Neural progenitor cell (in vitro differentiated cells): ENCODE results near the gene RNF14. TPM values are rescaled to one million over a fixed set of nuclear protein-coding genes. Genes with fewer than 3 reads are reported as not detected.
A peak's percentile ranks its signal among the peaks of the same experiment; 100 is the strongest.

ENCODE experiments used
- DNase-seq: peaks from one replicate; pipeline ENCODE4 v3.0.0-alpha.2; 2016; ENCODE audit warnings: low spot score
- H2AFZ ChIP-seq: fragments of 200-600 bp; sonication (generic); replicated peaks from 2 replicates; pipeline ENCODE4 v1.6.1; 2016; ENCODE audit warnings: antibody characterized with exemption
- H3F3A ChIP-seq: fragments of 200-600 bp; sonication (generic); 2 replicates; pipeline ENCODE4 v1.6.1; 2016; ENCODE audit warnings: antibody characterized with exemption, low read depth
- H3K27ac ChIP-seq: fragments of 200-600 bp; sonication (generic); 2 replicates; pipeline ENCODE4 v1.5.1; 2016; ENCODE audit warnings: mild to moderate bottlenecking
- H3K27me3 ChIP-seq: fragments of 200-600 bp; sonication (generic); 2 replicates; pipeline ENCODE4 v1.6.1; 2016; ENCODE audit warnings: mild to moderate bottlenecking, moderate library complexity
- H3K36me3 ChIP-seq: fragments of 200-600 bp; sonication (generic); 2 replicates; pipeline ENCODE4 v1.5.1; 2016
- H3K4me1 ChIP-seq: fragments of 200-600 bp; sonication (generic); 2 replicates; pipeline ENCODE4 v1.6.1; 2016; ENCODE audit warnings: mixed run types
- H3K4me2 ChIP-seq: fragments of 200-600 bp; sonication (generic); 2 replicates; pipeline ENCODE4 v1.6.1; 2016
- H3K4me3 ChIP-seq: fragments of 200-600 bp; sonication (generic); 2 replicates; pipeline ENCODE4 v1.5.1; 2016
- H3K79me2 ChIP-seq: fragments of 200-600 bp; sonication (generic); 2 replicates; pipeline ENCODE4 v1.6.1; 2016; ENCODE audit warnings: low read depth
- H3K9ac ChIP-seq: fragments of 200-600 bp; sonication (generic); 2 replicates; pipeline ENCODE4 v1.6.1; 2016
- H3K9me3 ChIP-seq: fragments of 200-600 bp; sonication (generic); 2 replicates; pipeline ENCODE4 v1.5.1; 2016; ENCODE audit warnings: low read depth
- H4K20me1 ChIP-seq: fragments of 200-600 bp; sonication (generic); 2 replicates; pipeline ENCODE4 v1.6.1; 2016; ENCODE audit warnings: low read depth
- H3K27ac Mint-ChIP-seq: 3 replicates; pipeline ENCODE4 v1.8.0; 2021; ENCODE audit warnings: mixed read lengths
- H3K27me3 Mint-ChIP-seq: 2 replicates; pipeline ENCODE4 v1.8.0; 2022; ENCODE audit warnings: low read depth, mild to moderate bottlenecking, inconsistent platforms, moderate library complexity, mixed read lengths; ENCODE audit not compliant: insufficient read depth
- H3K36me3 Mint-ChIP-seq: 3 replicates; pipeline ENCODE4 v1.8.0; 2021; ENCODE audit warnings: mixed read lengths
- H3K4me1 Mint-ChIP-seq: 3 replicates; pipeline ENCODE4 v1.8.0; 2021; ENCODE audit warnings: mixed read lengths
- H3K4me3 Mint-ChIP-seq: 3 replicates; pipeline ENCODE4 v1.8.0; 2021; ENCODE audit warnings: mild to moderate bottlenecking, moderate library complexity, mixed read lengths
- H3K9me3 Mint-ChIP-seq: 3 replicates; pipeline ENCODE4 v1.8.0; 2020; ENCODE audit warnings: mixed read lengths
- CTCF ChIP-seq: fragments of 200-600 bp; sonication (generic); IDR thresholded peaks from 2 replicates; pipeline ENCODE4 v1.5.1; 2017; ENCODE audit warnings: antibody characterized with exemption, mild to moderate bottlenecking
- EZH2 ChIP-seq: fragments of 200-600 bp; sonication (generic); IDR thresholded peaks from 2 replicates; pipeline ENCODE4 v1.6.1; 2017; ENCODE audit warnings: antibody characterized with exemption, mild to moderate bottlenecking, moderate library complexity
- EZH2phosphoT487 ChIP-seq: fragments of 200-600 bp; sonication (generic); IDR thresholded peaks from 2 replicates; pipeline ENCODE4 v1.6.1; 2017; ENCODE audit warnings: antibody characterized with exemption
- total RNA-seq: library from RNA; depleted of rRNA; stranded (reverse); fragments of >200 nt; gene quantifications from 2 replicates; pipeline ENCODE4 v1.2.3, GENCODE V29; 2015; ENCODE audit warnings: low replicate concordance

Gene RNF14
- total RNA-seq, 1 donor from 2014 or later = 41.2 TPM

GRCh38 chr5:142017832-142018427, 49.0 kb downstream of the RNF14 start:
- H2AFZ ChIP-seq = no peak overlapping the region
- H3K36me3 ChIP-seq = no peaks in the 10 kb centered on the region
- no peak overlapping the region for H3K27ac ChIP-seq
- no peaks in the 10 kb centered on the region for H3K27me3 ChIP-seq
- no peaks in the 10 kb centered on the region for H3K79me2 ChIP-seq
- no peak overlapping the region for H3K9ac ChIP-seq
- H4K20me1 ChIP-seq = no peaks in the 10 kb centered on the region
- peaks cover 8% of the 10 kb centered on the region for H3F3A ChIP-seq
- Mint-ChIP-seq H3K36me3 (peaks cover 2% of the 10 kb centered on the region), H3K9me3 (peaks cover 6% of the 10 kb centered on the region), H3K27ac (no peak overlapping the region), H3K4me1 (peaks cover 7% of the 10 kb centered on the region), H3K27me3 (peaks cover 2% of the 10 kb centered on the region), H3K4me3 (no peak overlapping the region)
- H3K4me2 ChIP-seq = no peak overlapping the region
- peaks cover 5% of the 10 kb centered on the region for H3K4me1 ChIP-seq
- DNase-seq = no peak
- no peaks in the 10 kb centered on the region for H3K9me3 ChIP-seq
- no peak for TF ChIP-seq CTCF
- TF ChIP-seq EZH2 = no peak
- no peak for TF ChIP-seq EZH2phosphoT487
- H3K4me3 ChIP-seq = no peak overlapping the region

GRCh38 chr5:142020122-142020659, 51.3 kb downstream of the RNF14 start:
- no peak overlapping the region for H3K4me3 Mint-ChIP-seq
- TF ChIP-seq CTCF (no peak), EZH2 (no peak), EZH2phosphoT487 (no peak)
- no peak overlapping the region for H3K9ac ChIP-seq

DNA sequence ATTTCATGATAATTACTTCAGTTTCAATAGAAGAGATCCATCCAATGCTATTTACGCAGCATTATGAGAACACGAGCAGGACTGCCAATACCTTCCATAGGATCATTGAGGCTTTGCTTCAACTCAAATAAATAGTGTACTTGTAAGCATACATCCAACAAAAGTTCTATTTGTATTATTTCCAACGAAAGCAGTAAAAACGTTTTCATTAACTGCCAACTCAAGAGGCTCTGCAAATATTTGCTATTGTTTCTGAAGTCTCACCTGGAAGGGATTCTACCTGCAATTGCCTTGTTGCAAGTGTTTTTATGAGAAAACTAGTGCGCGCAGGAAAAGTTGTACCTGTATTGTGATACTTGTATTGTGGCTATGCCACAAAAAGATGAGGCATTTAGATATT, 54.9 kb downstream of the RNF14 start:
- Histone ChIP-seq H3K4me1 (peaks cover 5% of the 10 kb centered on the region), H3K9ac (no peak overlapping the region), H3K4me2 (peak overlapping the region; percentile 81), H3F3A (peaks cover 25% of the 10 kb centered on the region), H3K27me3 (peaks cover 9% of the 10 kb centered on the region), H3K79me2 (no peaks in the 10 kb centered on the region), H3K36me3 (no peaks in the 10 kb centered on the region), H3K9me3 (no peaks in the 10 kb centered on the region), H4K20me1 (no peaks in the 10 kb centered on the region), H2AFZ (no peak overlapping the region), H3K27ac (no peak overlapping the region), H3K4me3 (no peak overlapping the region)
- Mint-ChIP-seq H3K4me1 (peaks cover 10% of the 10 kb centered on the region), H3K27me3 (peaks cover 2% of the 10 kb centered on the region), H3K36me3 (peaks cover 2% of the 10 kb centered on the region), H3K27ac (peak overlapping the region; percentile 91), H3K9me3 (peaks cover 6% of the 10 kb centered on the region), H3K4me3 (peak overlapping the region; percentile 85)
- DNase-seq = no peak
- TF ChIP-seq CTCF = no peak
- TF ChIP-seq EZH2 = no peak
- no peak for TF ChIP-seq EZH2phosphoT487

More at GRCh38 chr5:142020122-142020659, 51.3 kb downstream of the RNF14 start:
- Histone ChIP-seq H3K4me3 (no peak overlapping the region), H4K20me1 (no peaks in the 10 kb centered on the region), H3K9me3 (no peaks in the 10 kb centered on the region), H2AFZ (no peak overlapping the region), H3F3A (peaks cover 19% of the 10 kb centered on the region), H3K4me1 (peaks cover 5% of the 10 kb centered on the region), H3K27ac (no peak overlapping the region), H3K27me3 (peaks cover 9% of the 10 kb centered on the region), H3K36me3 (no peaks in the 10 kb centered on the region), H3K4me2 (no peak overlapping the region), H3K79me2 (no peaks in the 10 kb centered on the region)
- Mint-ChIP-seq H3K36me3 (peaks cover 2% of the 10 kb centered on the region), H3K27ac (no peak overlapping the region), H3K27me3 (peaks cover 2% of the 10 kb centered on the region), H3K9me3 (peaks cover 6% of the 10 kb centered on the region), H3K4me1 (peaks cover 8% of the 10 kb centered on the region)
- no peak for DNase-seq
